ENCODE results near the gene UTP25. TPM values are rescaled to one million over a fixed set of nuclear protein-coding genes. Genes with fewer than 3 reads are reported as not detected.

UTP25 gene
- total and polyA plus RNA-seq, 2 of the 4 experiments (the other 2 are of a cell fraction), result 7.1 to 17.4 TPM

Other genes with a start within 250 kb of the UTP25 start
- 0.72 and 0.83 TPM in 2 replicates for gene CAMK1G, start 244.3 kb upstream of the UTP25 start, total RNA-seq (2012; rRNA removed)
- gene CAMK1G, start 244.3 kb upstream of the UTP25 start, polyA plus RNA-seq (2012; rRNA removed), result 1.8 and 2.1 TPM in 2 replicates
- gene LAMB3, start 175.5 kb upstream of the UTP25 start, total RNA-seq (2012; rRNA removed), result 0.72 and 1.1 TPM in 2 replicates
- gene LAMB3, start 175.5 kb upstream of the UTP25 start, polyA plus RNA-seq (2012; rRNA removed), result 1.6 and 2.1 TPM in 2 replicates
- gene G0S2, start 152.6 kb upstream of the UTP25 start, total RNA-seq (2012; rRNA removed), result 0.36 and 1.9 TPM in 2 replicates
- 0.36 and 0.53 TPM in 2 replicates for gene G0S2, start 152.6 kb upstream of the UTP25 start, polyA plus RNA-seq (2012; rRNA removed)
- gene HSD11B1, start 123.1 kb upstream of the UTP25 start, total RNA-seq (2012; rRNA removed), result 0.28 and 0.72 TPM in 2 replicates
- gene HSD11B1, start 123.1 kb upstream of the UTP25 start, polyA plus RNA-seq (2012; rRNA removed), result 0.30 and 0.41 TPM in 2 replicates
- 0.18 TPM in 1 of 2 replicates, not detected in the other for gene TRAF3IP3, start 71.9 kb upstream of the UTP25 start, total RNA-seq (2012; rRNA removed)
- gene TRAF3IP3, start 71.9 kb upstream of the UTP25 start, polyA plus RNA-seq (2012; rRNA removed), result 0.06 and 0.12 TPM in 2 replicates
- 4.2 and 4.3 TPM in 2 replicates for gene C1orf74, start 43.4 kb upstream of the UTP25 start, total RNA-seq (2012; rRNA removed)
- 0.79 and 1.1 TPM in 2 replicates for gene C1orf74, start 43.4 kb upstream of the UTP25 start, polyA plus RNA-seq (2012; rRNA removed)
- 1.9 and 2.9 TPM in 2 replicates for gene IRF6, start 21.8 kb upstream of the UTP25 start, total RNA-seq (2012; rRNA removed)
- 1.2 and 1.7 TPM in 2 replicates for gene IRF6, start 21.8 kb upstream of the UTP25 start, polyA plus RNA-seq (2012; rRNA removed)
- 1.3 and 1.4 TPM in 2 replicates for gene SYT14, start 110.2 kb downstream of the UTP25 start, total RNA-seq (2012; rRNA removed)
- 0.14 and 0.16 TPM in 2 replicates for gene SYT14, start 110.2 kb downstream of the UTP25 start, polyA plus RNA-seq (2012; rRNA removed)